NOMO-1 (cell line): ENCODE data around the gene WDR46.
"Not testable (repeated sequence)": the region's sequence is repeated elsewhere in the genome, so short reads cannot be mapped to it uniquely, and the experiment has no call there.

Source experiments
- DNase-seq, 2 experiments: peaks; one replicate each; lab custom pipeline; 2025; ENCODE audit not compliant: unreplicated experiment in 2 of 2; lab: John Stamatoyannopoulos, UW

Gene WDR46

DNA sequence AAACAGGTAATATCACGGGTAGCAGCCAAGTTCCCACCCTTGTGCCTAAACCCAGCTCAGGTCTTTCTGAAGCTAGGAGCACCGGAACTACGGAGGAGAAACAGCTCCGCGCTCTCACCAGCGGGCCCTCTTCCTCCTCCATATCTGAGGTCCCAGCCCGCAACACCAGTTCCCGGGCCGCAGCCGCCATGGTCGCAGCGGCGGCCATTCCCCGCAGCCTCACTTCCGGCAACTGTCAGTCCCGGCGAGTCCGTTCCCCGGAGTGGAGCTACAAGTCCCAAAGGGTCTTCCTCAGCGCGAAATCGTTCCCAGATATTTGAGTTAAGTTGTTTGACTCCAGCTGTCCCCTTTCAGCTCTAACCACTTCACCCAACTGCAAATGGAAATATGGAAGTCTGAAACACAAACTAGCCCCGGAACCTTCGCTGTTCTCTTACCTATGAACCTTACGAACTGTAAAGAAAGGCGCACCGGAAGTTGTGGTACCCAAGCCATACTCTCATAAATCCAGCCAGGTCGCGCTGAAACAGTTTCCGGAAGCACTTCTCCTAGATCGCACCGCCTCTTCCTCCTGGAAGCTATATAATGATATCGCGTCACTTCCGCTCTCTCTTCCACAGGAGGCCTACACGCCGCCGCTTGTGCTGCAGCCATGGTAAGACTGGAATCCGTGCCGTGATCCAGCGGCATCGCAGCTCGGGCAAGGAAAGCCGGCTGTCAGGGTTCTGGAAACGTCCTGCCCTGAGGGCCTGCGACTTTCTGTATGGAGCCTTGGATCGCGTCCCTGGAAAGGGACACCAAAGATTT, 17.4 kb downstream of the WDR46 start, which contains the start of the genes RPS18 and VPS52:
RPS18 (plus strand) TSS at position 608 of the 807 bp plus-strand sequence; CDS start at position 653, 45 bp downstream.
VPS52 (minus strand) TSS at position 409 of the 807 bp plus-strand sequence; CDS start at position 208, 201 bp downstream.
- DNase-seq: peak; percentile 81 to 94

- peak in 1 of 2 experiments; percentile 45 for DNase-seq
Measured at GRCh38 chr6:33271117-33271467, 17.9 kb downstream of the WDR46 start.

DNA sequence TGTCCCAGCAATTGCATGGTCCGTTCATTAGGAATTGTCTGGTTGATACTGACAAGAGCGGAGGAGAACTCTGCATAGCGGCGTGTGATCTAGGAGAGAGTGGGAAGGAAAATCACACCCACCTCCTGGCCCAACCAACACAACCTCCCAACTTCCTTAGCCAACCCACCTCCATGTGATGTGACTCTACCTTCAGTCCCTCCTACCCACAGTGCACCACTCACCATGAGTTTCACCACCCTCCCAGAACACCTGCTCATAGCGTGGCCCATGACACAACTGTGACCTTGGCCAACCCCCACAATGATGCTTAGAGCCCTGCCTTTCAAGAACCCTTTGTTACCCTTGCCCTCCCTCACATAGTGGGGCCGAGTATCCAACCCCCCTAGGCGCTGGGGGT, 25.0 kb downstream of the WDR46 start:
- no peak for DNase-seq

DNA sequence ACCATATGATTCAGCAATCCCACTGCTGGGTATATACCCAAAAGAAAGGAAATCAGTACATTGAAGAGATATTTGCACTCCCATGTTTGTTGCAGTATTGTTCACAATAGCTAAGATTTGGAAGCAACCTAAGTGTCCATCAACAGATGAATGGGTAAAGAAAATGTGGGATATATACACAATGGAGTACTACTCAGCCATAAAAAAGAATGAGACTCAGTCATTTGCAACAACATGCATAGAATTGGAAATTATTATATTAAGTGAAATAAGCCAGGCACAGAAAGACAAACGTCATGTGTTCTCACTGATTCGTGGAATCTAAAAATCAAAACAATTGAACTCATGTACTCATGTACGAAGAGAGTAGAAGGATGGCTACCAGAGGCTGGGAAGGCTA, 26.5 kb downstream of the WDR46 start:
- not testable (repeated sequence) for DNase-seq

DNA sequence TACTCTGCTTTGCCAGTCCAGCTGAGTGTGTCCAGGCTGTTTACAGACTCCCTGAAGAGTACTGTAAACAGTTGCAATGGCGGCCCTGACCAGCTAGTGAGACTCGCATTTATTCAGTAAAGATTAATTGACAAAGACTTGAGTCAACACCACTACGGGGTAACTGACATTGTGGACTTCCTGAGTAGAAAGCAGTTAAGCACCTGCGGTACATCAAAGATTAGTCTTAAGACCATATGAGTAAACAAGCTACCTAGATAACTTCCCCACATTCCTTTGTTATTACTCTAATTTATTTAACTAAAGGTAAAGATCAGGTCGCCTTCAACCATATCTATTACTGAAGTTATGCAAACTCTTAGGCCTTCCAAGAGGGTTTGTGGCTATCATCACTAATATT, 30.0 kb downstream of the WDR46 start:
- DNase-seq: no peak

DNA sequence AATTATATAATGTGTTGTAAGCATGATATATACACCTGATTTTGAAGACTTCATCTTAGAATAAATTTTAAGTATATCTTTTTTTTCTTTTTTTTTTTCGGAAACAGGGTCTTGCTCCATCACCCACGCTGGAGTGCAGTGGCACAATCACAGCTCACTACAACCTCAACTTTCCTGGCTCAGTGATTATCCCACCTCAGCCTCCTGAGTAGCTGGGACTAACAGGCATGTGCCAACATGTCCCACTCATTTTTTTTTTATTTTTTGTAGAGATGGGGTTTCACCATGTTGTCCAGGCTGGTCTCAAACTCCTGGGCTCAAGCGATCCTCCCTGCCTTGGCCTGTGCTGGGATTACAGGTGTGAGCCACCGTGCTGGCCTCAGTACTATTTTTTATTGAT, 34.4 kb downstream of the WDR46 start:
- DNase-seq: no peak

DNA sequence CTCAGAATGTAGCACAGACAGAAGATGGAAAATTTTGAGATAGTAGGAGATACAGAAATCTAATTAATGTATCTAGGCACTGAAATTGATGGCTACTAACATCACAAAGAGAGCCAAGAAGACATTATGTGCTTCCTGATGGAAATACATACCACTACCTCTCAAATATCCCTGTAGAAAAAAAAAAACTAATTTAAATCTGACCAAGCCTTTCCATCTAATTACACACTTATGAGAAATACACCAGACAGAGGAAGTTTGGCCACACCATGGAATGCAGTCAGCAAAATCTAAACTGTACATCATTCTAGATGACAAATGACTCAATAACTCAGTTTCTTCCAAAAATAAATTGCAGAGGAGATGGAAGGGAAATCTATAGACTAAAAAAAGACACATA, 36.3 kb downstream of the WDR46 start:
- DNase-seq: no peak

DNA sequence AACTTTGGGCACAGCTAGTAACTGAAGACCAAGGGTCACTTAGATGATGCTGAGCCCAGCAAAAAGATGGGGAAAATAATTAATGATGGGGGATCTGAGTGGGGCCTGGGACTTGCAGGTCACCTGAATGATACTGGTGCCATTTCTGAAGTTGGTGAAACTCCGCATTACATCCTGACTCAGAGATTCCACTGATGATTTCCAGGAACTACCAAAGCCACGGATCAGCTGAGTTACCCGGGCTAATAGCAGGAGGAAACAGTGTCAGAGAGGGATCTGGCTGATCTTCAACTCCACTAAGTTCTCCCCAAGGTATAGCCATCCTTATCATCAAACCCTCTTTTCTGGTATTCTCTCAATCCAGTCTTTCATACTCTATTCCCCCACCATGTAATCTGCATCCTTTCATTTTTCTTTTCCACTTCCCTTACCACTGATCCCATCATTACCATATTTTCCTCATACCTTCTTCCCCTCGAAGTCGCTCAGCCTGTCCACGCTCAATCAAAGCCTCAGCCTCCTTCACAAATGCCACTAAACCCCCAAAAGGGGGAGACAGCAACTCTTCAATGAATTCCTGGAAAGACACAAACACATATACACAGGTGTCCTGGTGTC, 37.5 kb downstream of the WDR46 start:
- DNase-seq: no peak

DNA sequence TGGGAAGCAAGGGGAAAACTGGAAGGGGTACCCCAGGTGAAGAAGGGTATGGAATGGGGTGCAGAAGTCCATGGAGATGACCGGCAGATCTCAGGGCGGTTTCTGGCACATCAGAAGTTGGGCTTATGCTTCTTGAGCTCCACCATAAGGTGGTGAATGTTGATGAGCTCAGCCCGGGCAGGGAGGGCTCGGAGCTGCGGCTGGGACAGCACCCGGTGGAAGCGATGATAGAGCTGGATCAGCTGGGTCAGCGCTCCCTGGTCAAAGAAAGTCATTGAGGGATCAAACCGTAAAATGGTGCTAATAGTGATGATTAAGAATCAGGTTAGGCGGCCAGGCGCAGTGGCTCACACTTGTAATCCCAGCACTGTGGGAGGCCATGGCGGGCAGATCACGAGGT, 38.3 kb downstream of the WDR46 start:
- no peak for DNase-seq

GRCh38 chr6:33249732-33250630, 39.1 kb downstream of the WDR46 start:
- DNase-seq: no peak

GRCh38 chr6:33248932-33249731, 39.9 kb downstream of the WDR46 start:
- peak; percentile 100 for DNase-seq

GRCh38 chr6:33248643-33248931, 40.5 kb downstream of the WDR46 start:
- DNase-seq: peak in 1 of 2 experiments; percentile 70

DNA sequence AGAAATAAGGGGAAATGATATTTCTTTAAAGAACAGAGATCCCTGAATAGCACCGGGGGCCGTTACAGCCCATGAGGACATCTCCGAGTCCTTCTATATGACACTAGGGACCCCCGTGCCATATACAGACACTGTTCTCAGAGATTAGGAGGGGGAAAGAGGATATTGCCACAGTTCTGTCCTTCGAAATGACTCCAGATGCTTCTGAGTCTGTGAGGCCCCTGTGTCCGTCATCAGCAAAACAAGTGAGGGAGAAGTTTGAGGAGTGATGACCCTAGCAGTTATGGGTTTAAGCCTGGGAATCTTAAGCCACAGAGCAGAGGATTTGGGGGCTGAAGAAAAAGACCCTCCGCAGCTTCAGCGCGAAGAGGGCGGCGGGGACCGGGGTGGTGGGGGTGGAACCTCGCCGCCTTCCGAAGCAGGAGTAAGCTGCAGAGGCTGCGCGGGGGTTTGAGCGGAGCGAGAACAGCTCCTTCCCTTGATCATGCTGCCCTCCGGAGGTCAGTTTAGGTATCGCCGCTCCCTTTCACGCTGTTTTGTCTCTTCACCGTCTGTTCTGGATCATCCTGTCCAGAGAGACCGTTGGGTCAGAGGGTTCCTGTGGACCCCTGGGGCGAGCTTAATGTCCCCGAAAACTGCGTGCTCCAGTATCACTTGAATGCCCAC, 40.9 kb downstream of the WDR46 start:
- DNase-seq: peak; percentile 41 to 76

GRCh38 chr6:33243476-33243875, 45.6 kb downstream of the WDR46 start:
- DNase-seq: no peak

DNA sequence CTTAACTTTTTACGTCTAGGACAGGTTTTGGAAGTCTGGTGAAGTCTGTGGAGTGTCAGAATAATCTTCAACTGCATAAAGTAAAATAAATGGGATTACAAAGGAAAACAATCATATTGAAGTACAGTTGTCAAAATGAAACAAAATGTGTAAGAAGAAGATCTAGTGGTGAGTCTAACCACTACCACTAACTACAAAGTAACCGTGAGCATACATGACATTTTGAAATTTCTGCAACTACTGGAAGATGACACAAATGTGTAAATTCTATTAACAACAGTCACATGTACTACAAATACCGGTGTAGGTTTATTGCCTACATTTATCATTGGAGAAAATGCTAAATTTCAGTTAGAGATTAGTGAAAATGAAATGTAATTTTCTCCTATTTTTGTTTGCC, 47.1 kb downstream of the WDR46 start:
- no peak for DNase-seq

DNA sequence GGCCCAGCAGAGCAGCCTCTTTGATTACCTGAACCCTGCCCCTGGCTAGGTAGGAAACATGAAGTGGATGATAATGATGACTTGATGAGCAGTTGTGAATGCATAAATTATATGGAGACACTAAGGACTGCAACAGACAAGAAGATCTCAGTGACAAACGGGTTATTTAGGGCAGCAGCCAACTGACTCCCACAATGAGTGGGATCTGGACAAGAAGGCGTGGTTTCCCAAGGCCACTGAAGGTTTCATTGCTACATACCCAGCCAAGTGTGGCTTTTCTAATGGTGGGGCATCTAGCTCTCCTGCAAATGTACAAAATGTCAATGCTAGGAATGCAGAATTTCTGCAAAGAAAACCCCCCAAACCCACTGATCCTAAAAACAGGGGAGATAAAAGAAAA, 51.3 kb downstream of the WDR46 start:
- no peak for DNase-seq

DNA sequence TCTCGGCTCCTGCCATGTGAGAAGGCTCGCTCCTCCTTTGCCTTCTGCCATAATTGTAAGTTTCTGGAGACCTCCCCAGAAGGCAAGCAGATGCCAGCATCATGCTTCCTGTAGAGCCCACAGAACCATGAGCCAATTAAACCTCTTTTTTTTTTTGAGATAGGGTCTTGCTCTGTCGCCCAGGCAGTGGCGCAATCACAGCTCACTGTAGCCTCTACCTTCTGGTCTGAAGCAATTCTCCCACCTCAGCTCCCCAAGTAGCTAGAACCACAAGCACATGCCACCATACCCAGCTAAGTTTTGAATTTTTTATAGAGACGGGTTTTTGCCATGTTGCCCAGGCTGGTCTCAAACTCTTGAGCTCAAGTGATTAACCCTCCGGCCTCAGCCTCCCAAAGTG, 52.2 kb downstream of the WDR46 start:
- no peak for DNase-seq

- no peak for DNase-seq
Measured at GRCh38 chr6:33236328-33236727, 52.7 kb downstream of the WDR46 start.

DNA sequence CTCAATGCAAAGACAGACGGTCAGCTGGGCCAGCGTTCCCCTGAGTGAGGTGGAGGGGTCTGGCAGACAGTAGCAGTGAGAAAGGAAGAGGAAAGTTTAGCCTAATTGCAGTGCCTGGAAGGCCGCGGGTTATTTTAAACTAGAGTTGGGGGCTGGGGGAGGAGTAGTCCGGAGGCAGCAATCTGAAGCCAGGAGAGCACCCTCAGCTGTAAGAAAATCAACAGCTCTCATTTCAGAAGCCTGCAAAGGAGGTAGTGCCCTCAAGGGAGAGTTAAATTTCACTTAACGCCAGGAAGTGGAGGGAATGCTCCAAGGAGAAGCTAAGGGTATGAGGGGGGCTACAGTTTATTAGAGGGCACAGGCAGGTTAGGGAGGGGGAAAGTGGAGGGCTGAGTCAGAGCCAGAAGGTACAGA, 53.8 kb downstream of the WDR46 start:
- DNase-seq: no peak
